ENCODE measurements around the gene HIP1R.

The HIP1R gene

GRCh38 chr12:122861587-122861970 is 26.3 kb downstream of the HIP1R start:
- no peak for DNase-seq (ENCODE audit: low spot score)

GRCh38 chr12:122862110-122862634 is 26.9 kb downstream of the HIP1R start:
- no peak for DNase-seq (ENCODE audit: low spot score)

GRCh38 chr12:122862872-122863701 is 27.8 kb downstream of the HIP1R start:
- DNase-seq (ENCODE audit: low spot score), result no peak

GRCh38 chr12:122864894-122865253 is 29.6 kb downstream of the HIP1R start:
- DNase-seq (ENCODE audit: low spot score), result no peak

GRCh38 chr12:122865268-122866231 is 30.3 kb downstream of the HIP1R start:
- DNase-seq (ENCODE audit: low spot score), result no peak

GRCh38 chr12:122866379-122866778 is 31.1 kb downstream of the HIP1R start:
- DNase-seq (ENCODE audit: low spot score), result no peak

GRCh38 chr12:122866950-122867607 is 31.8 kb downstream of the HIP1R start:
- no peak for DNase-seq (ENCODE audit: low spot score)

- no peak for DNase-seq (ENCODE audit: low spot score)
These were observed 32.6 kb downstream of the HIP1R start for GRCh38 chr12:122867691-122868461.

GRCh38 chr12:122868471-122869177 is 33.4 kb downstream of the HIP1R start:
- no peak for DNase-seq (ENCODE audit: low spot score)

GRCh38 chr12:122869207-122869973 is 34.1 kb downstream of the HIP1R start:
- DNase-seq (ENCODE audit: low spot score), result no peak

- no peak for DNase-seq (ENCODE audit: low spot score)
These were observed 35.0 kb downstream of the HIP1R start for GRCh38 chr12:122870163-122870842.

- DNase-seq (ENCODE audit: low spot score), result no peak
These were observed 35.8 kb downstream of the HIP1R start for GRCh38 chr12:122870867-122871664.

GRCh38 chr12:122871851-122872780 is 36.9 kb downstream of the HIP1R start:
- peak; percentile 84 for DNase-seq (ENCODE audit: low spot score)

- no peak for DNase-seq (ENCODE audit: low spot score)
These were observed 37.6 kb downstream of the HIP1R start for GRCh38 chr12:122872815-122873361.

GRCh38 chr12:122873540-122873939 is 38.3 kb downstream of the HIP1R start:
- DNase-seq (ENCODE audit: low spot score), result no peak

- no peak for DNase-seq (ENCODE audit: low spot score)
These were observed 38.8 kb downstream of the HIP1R start for GRCh38 chr12:122874081-122874480.

GRCh38 chr12:122875590-122876220 is 40.4 kb downstream of the HIP1R start:
- DNase-seq (ENCODE audit: low spot score), result no peak

Data from ecto neural progenitor cell (in vitro differentiated cells).